HFFc6 (cell line): Measurements from ENCODE around the gene ZNF644. TPM values are rescaled to one million over a fixed set of nuclear protein-coding genes. Genes with fewer than 3 reads are reported as not detected.

ENCODE experiments used
- DNase-seq: peaks from one replicate; pipeline ENCODE4 v3.0.0-alpha.2; 2018
- H3K27ac Mint-ChIP-seq: 2 replicates; pipeline ENCODE4 v1.8.0; 2020; ENCODE audit warnings: mild to moderate bottlenecking, mixed read lengths
- H3K27me3 Mint-ChIP-seq: 2 replicates; pipeline ENCODE4 v1.8.0; 2021; ENCODE audit warnings: mild to moderate bottlenecking, moderate library complexity, mixed read lengths; ENCODE audit not compliant: insufficient read depth
- H3K36me3 Mint-ChIP-seq: 2 replicates; pipeline ENCODE4 v1.8.0; 2021; ENCODE audit warnings: low read depth, mixed read lengths
- H3K4me1 Mint-ChIP-seq: 2 replicates; pipeline ENCODE4 v1.8.0; 2020; ENCODE audit warnings: low read depth, mixed read lengths
- H3K4me3 Mint-ChIP-seq: 2 replicates; pipeline ENCODE4 v1.8.0; 2020; ENCODE audit warnings: mild to moderate bottlenecking, moderate library complexity, mixed read lengths
- H3K9me3 Mint-ChIP-seq: 2 replicates; pipeline ENCODE4 v1.8.0; 2020; ENCODE audit warnings: mild to moderate bottlenecking, mixed read lengths
- CTCF ChIP-seq: fragments of 200-600 bp; sonication (generic); IDR thresholded peaks from 2 replicates; pipeline ENCODE4 v1.5.0; 2021; ENCODE audit warnings: antibody characterized with exemption, mild to moderate bottlenecking
- total RNA-seq, 6 experiments: library from RNA; stranded (reverse); fragmentation: NEBNext Ultra II Directional; extraction: Animal tissue kit (Norgen Biotek cat#: 25700); gene quantifications; 2 replicates in 1 of 6; 3 replicates in 5 of 6; pipeline ENCODE4 v1.2.3, GENCODE V29; 2021

The ZNF644 gene
- total RNA-seq, 6 experiments from 2014 or later = 27.3 to 33.2 (median 30.9) TPM

- no peak overlapping the region for H3K27ac Mint-ChIP-seq
- H3K4me3 Mint-ChIP-seq = no peak overlapping the region
- TF ChIP-seq CTCF = no peak
- peaks cover 21% of the 10 kb centered on the region for H3K36me3 Mint-ChIP-seq
- DNase-seq = no peak
- no peaks in the 10 kb centered on the region for H3K9me3 Mint-ChIP-seq
- H3K4me1 Mint-ChIP-seq = peaks cover 60% of the 10 kb centered on the region
- no peaks in the 10 kb centered on the region; the same call in 1 of the 2 replicates for H3K27me3 Mint-ChIP-seq
Measured at GRCh38 chr1:90955769-90956168, 66.1 kb downstream of the ZNF644 start.

- Mint-ChIP-seq H3K36me3 (peaks cover 21% of the 10 kb centered on the region), H3K9me3 (no peaks in the 10 kb centered on the region), H3K4me3 (no peak overlapping the region), H3K4me1 (peaks cover 36% of the 10 kb centered on the region), H3K27me3 (no peaks in the 10 kb centered on the region; the same call in 1 of the 2 replicates), H3K27ac (no peak overlapping the region)
- no peak for DNase-seq
- no peak for TF ChIP-seq CTCF
Measured at GRCh38 chr1:90952906-90953305, 68.9 kb downstream of the ZNF644 start.

- Mint-ChIP-seq H3K36me3 (peaks cover 19% of the 10 kb centered on the region), H3K4me1 (peaks cover 17% of the 10 kb centered on the region), H3K27me3 (no peaks in the 10 kb centered on the region; the same call in 1 of the 2 replicates), H3K4me3 (no peak overlapping the region), H3K9me3 (no peaks in the 10 kb centered on the region), H3K27ac (no peak overlapping the region)
- no peak for TF ChIP-seq CTCF
- DNase-seq = no peak
Measured at GRCh38 chr1:90951009-90951408, 70.8 kb downstream of the ZNF644 start.

- no peak overlapping the region for H3K4me3 Mint-ChIP-seq
- H3K9me3 Mint-ChIP-seq = no peaks in the 10 kb centered on the region
- H3K4me1 Mint-ChIP-seq = peaks cover 11% of the 10 kb centered on the region; the same call in 1 of the 2 replicates
- H3K36me3 Mint-ChIP-seq = peaks cover 5% of the 10 kb centered on the region
- no peak for DNase-seq
- no peak overlapping the region for H3K27ac Mint-ChIP-seq
- H3K27me3 Mint-ChIP-seq = no peaks in the 10 kb centered on the region
- no peak for TF ChIP-seq CTCF
Measured at GRCh38 chr1:90948301-90948700, 73.5 kb downstream of the ZNF644 start.

- DNase-seq = no peak
- H3K27me3 Mint-ChIP-seq = no peaks in the 10 kb centered on the region
- H3K36me3 Mint-ChIP-seq = no peaks in the 10 kb centered on the region
- H3K4me3 Mint-ChIP-seq = no peak overlapping the region
- H3K27ac Mint-ChIP-seq = no peak overlapping the region
- H3K9me3 Mint-ChIP-seq = no peaks in the 10 kb centered on the region
- no peak for TF ChIP-seq CTCF
- H3K4me1 Mint-ChIP-seq = no peaks in the 10 kb centered on the region
Measured at GRCh38 chr1:90946630-90947029, 75.2 kb downstream of the ZNF644 start.

GRCh38 chr1:90945287-90945686 is 76.5 kb downstream of the ZNF644 start:
- Mint-ChIP-seq H3K27me3 (no peaks in the 10 kb centered on the region), H3K36me3 (peaks cover 11% of the 10 kb centered on the region), H3K27ac (no peak overlapping the region), H3K4me3 (no peak overlapping the region), H3K9me3 (no peaks in the 10 kb centered on the region), H3K4me1 (no peaks in the 10 kb centered on the region)
- TF ChIP-seq CTCF = no peak
- no peak for DNase-seq
